ENCODE data around the gene PLCH1.

PLCH1 gene

DNA sequence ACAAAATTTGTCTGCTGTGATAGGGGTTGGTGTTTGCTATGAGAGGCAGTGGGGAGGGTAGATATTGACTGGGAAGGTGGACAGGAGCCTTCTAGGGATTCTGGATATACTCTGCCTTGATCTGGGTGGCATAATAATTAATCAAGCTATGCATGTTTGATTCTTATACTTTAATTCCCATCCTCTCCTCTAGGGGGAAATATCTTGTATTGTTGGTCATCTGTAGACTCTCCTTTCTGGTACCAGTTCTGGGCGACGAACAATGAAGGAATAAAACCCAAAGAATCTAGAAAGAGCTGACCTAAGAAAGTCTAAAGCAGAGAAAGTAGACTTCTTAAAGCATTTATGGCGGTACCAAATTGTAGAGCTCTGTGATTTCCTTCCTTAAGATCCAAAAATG lies 253.2 kb downstream of the PLCH1 start:
- no peak for DNase-seq (ENCODE audit: low read depth in 2 of 2, low spot score in 1 of 2)

- no peak for DNase-seq (ENCODE audit: low read depth in 2 of 2, low spot score in 1 of 2)
Measured at GRCh38 chr3:155488671-155489070, 256.2 kb downstream of the PLCH1 start.

DNA sequence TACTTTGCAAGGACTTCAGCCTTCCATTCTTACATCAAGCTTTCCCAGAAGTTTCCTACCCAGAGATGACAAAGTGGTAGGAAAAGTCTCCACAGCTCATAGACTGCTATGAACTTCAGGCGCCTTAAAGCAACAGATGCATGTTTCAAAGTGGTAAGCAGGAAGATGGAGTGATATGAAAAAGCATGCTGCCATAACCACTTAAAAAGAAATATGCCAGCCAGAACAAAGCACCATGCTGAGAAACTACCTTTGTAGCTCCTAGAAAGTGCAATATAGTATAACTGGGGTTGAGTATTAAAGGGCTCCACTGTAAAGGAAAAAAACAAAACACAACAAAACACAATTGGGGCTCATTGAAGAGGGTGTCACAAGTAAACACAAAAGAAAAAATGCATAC lies 259.0 kb downstream of the PLCH1 start:
- DNase-seq (ENCODE audit: low read depth in 2 of 2, low spot score in 1 of 2) = no peak

DNA sequence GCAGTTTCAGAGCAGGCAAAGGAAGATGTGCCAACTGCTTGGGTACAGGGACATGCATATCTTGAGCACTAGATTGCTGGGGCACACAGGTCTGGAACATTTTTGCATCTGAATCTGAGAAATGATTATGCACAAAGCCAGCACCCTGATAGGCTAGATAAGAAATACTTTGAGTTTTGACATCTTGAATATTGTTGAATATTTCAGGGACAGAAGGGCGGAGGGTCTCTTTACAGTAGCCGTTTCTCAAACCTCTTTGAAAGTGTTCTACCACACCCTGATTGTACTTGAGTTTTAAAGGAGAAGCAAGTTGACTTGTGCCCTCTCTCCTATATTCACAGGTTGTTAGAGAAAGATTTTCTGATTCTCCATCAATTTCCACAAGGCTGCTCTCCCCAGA lies 263.3 kb downstream of the PLCH1 start:
- no peak for DNase-seq (ENCODE audit: low read depth in 2 of 2, low spot score in 1 of 2)

DNA sequence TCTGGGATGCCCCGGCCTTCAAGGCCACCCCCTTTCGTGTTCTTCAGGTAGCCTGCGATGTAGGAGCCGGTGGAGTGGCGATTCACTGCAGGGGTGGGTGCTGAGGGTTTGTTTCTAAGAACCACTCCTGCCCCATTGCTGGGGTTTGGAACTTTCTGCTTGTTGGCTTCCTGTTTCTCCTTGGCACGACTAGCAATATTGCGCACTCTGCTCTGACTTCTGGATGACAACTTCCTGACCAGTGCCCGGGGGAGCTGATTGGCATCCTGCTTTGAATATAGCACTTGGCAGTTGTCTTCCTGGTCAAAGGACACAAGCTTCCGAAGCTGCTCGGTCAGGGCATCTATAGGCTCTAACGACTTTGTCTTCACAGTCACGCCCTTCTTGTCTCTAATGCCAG lies 263.8 kb downstream of the PLCH1 start:
- DNase-seq (ENCODE audit: low read depth in 2 of 2, low spot score in 1 of 2) = no peak

- DNase-seq (ENCODE audit: low read depth in 2 of 2, low spot score in 1 of 2) = no peak
Measured at GRCh38 chr3:155465664-155466063, 279.2 kb downstream of the PLCH1 start.

DNA sequence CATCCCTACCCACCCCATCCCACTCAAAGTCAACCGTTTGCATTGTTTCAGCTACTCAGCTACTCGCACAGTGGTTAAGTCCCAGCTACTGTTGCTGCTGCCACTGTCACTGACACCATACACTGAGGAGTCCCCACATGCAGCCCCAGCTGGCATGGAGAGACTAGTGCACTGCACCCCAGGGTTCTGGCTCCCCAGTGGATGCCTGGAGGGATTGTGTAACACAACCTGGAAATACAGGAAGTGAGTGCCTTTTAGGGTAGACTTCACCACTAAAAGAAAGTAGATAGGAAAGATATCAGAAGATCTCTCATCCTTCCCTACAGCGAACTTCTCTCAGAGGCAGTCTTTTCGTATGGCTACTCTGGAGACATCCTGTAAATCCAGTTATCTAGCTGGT lies 282.2 kb downstream of the PLCH1 start:
- no peak for DNase-seq (ENCODE audit: low read depth in 2 of 2, low spot score in 1 of 2)

- no peak for DNase-seq (ENCODE audit: low read depth in 2 of 2, low spot score in 1 of 2)
Measured at GRCh38 chr3:155457591-155457990, 287.3 kb downstream of the PLCH1 start.

- no peak for DNase-seq (ENCODE audit: low read depth in 2 of 2, low spot score in 1 of 2)
Measured at GRCh38 chr3:155455765-155456164, 289.1 kb downstream of the PLCH1 start.

DNA sequence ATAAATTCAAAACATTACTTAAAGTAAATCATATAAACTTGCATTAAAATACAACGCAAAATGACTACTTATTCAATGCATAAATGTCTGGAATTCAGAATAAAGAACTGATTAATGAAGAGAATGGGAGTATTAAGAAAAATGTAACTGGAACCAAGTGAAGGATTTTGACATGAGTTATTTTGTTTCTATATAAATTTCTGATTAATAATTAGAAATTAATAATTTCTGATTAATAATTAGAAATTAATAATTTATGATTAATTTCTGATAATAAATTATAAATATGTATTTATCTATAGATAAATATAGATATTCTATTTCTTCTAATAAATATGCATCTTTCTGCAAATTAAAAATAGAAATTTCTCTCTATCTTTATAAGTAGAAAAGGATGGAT lies 291.4 kb downstream of the PLCH1 start:
- no peak for DNase-seq (ENCODE audit: low read depth in 2 of 2, low spot score in 1 of 2)

DNA sequence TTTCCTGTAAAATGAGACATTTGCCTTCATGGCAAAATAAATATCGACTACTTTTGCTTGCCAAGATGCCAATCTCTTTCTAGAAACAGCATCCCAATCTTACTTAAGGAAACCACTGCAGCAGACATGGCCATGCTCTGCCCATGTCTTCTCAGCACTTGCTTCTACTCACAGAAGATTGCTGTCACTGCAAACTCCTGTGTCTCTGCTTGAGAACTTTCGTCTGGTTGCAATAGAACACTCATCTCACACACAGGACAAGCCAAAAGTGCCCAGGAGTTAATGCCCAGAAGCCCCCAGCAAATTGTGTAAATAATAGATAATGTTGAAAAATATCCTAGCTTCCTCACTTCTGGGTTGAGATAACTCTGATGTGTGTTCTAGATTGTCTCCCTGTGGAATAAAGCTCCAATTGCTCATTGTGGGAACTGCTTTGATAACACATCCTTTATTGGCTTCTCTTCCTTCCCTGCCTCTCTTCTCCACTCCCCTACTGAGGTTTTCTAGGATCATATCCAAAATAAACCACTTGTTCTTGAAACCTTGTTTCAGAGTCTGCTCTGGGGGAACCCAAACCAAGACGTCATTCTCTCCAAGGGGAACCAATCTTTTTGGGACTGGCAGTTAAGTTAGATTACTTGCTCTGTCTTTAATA lies 295.1 kb downstream of the PLCH1 start:
- DNase-seq (ENCODE audit: low read depth in 2 of 2, low spot score in 1 of 2) = no peak

- no peak for DNase-seq (ENCODE audit: low read depth in 2 of 2, low spot score in 1 of 2)
Measured at GRCh38 chr3:155448531-155448930, 296.3 kb downstream of the PLCH1 start.

DNA sequence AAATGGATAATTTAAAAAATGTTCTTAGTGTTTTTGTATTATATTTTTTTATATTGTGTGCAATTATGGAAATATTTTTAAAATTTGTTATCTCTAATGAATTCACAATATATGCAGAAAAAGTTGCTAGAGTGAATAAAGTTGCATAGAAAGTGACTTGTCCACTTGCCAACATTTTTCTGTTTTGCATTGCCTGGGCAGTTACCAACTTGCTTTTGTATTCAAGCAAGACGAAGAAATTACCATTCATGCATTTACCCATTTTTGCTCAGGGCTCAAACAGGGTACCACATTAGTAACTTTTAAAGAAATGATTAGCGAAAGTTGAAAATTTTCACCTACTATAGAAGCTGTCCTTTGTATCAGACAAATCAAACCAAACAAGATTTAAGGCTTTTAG lies 298.5 kb downstream of the PLCH1 start:
- DNase-seq (ENCODE audit: low read depth in 2 of 2, low spot score in 1 of 2) = no peak

- DNase-seq (ENCODE audit: low read depth in 2 of 2, low spot score in 1 of 2) = no peak
Measured at GRCh38 chr3:155444771-155445170, 300.1 kb downstream of the PLCH1 start.

GRCh38 chr3:155443815-155444214 lies 301.1 kb downstream of the PLCH1 start:
- no peak for DNase-seq (ENCODE audit: low read depth in 2 of 2, low spot score in 1 of 2)

- no peak for DNase-seq (ENCODE audit: low read depth in 2 of 2, low spot score in 1 of 2)
Measured at GRCh38 chr3:155442072-155442471, 302.8 kb downstream of the PLCH1 start.

DNA sequence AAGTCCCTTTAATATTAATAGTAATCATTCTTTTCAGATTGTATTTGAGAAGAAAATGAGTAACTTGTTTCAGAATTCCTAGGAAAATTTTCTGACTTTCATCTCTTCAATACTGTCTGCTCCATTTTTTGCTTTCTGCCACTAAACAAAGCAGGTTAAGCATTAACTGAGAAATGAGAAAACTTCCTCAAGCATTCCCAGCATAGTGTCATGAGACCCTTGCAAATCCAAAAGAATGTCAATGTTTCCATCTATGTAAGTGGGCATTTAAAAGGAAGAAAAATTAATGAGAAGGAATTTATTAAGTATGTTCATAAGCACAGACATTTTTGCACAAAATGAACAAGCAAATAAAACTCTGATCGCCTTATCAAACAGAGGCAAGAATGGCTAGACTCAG lies 303.4 kb downstream of the PLCH1 start:
- DNase-seq (ENCODE audit: low read depth in 2 of 2, low spot score in 1 of 2) = no peak

DNA sequence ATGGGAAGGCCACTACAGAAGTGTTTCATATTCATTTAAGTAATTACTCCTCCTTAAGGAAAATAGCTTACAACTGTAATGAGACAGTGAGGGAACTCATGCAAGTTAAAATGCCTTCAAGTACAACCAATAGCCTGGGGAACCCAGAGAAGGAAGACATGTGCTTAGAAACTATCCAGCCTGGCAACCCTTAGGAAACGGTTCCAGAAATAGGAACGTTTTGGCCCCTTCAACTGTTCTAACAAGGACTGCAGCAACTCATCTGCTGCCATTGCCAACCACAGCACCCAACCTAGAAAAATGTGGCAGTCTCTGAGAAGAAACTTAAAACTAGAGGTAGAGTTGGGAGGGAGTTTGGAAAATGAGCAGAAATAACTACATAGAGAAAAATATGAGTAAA lies 303.8 kb downstream of the PLCH1 start:
- DNase-seq (ENCODE audit: low read depth in 2 of 2, low spot score in 1 of 2) = no peak

DNA sequence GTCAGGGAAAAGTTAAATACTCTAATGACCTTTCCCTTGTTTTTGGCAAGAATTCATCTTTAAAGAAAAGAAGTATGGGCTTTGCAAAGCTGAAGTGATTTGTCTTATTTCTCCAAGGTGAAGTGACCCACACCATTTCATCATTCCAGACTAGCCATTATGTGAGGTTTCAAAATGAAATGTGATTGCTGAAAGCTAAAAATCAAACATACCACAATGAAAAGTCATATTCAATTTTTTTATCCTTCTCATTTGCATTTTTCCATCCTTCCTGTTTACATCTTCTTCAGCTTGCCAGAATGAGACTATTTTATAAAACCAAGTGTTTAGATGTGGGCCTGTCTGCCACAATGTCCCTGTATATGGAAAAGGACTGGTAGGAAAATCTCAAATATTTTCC lies 309.1 kb downstream of the PLCH1 start:
- DNase-seq (ENCODE audit: low read depth in 2 of 2, low spot score in 1 of 2) = no peak

DNA sequence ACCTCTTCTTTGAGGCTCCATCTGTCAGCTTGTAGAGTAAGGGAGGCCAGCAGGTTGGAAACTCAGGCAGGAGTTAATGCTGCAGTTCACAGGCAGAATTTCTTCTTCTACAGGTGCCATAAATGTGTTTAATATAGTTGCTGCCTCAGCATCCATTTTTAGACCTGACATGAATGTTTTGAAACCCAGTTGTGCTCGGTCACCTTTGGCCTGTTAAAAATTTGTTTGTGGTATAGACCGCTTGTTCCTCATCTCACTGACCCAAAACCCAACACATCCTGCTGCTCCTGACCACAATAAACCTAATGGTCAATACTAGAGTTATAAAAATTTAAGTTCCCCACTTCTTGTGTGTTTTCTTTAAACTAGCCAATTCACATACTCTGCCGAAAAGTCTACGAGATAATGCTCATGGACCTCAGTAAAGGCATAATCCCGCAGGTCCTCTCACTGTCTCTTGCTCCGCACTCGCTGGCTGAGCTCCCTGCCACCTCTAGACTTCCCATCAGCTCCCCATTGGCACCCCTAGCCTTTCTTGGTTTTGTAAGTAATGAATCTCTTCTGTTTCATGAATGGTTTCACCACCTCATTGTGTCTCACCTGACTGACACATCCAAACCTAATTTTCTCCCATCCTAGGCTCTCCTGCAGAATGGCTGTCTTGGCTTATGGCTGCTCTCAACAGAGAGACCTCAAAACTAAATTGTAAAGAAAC lies 312.9 kb downstream of the PLCH1 start:
- DNase-seq (ENCODE audit: low read depth in 2 of 2, low spot score in 1 of 2) = no peak

DNA sequence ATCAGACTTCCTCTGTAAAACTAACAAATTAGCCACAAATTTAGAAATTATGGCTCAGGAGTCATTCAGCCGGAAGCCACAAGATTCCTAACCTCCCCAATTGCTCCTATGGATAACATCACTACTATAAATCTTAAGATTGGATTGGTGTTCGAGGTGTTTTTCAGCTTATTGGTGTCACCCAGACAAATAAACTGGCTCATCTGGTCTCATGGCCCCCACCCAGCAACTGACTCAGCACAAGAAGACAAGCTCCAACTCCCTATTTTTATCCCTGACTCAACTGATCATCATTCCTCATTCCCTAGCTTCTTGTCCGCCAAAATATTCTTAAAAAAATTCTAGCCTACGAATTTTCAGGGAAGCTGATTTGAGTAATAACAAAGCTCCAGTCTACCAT lies 316.3 kb downstream of the PLCH1 start:
- DNase-seq (ENCODE audit: low read depth in 2 of 2, low spot score in 1 of 2) = no peak

DNA sequence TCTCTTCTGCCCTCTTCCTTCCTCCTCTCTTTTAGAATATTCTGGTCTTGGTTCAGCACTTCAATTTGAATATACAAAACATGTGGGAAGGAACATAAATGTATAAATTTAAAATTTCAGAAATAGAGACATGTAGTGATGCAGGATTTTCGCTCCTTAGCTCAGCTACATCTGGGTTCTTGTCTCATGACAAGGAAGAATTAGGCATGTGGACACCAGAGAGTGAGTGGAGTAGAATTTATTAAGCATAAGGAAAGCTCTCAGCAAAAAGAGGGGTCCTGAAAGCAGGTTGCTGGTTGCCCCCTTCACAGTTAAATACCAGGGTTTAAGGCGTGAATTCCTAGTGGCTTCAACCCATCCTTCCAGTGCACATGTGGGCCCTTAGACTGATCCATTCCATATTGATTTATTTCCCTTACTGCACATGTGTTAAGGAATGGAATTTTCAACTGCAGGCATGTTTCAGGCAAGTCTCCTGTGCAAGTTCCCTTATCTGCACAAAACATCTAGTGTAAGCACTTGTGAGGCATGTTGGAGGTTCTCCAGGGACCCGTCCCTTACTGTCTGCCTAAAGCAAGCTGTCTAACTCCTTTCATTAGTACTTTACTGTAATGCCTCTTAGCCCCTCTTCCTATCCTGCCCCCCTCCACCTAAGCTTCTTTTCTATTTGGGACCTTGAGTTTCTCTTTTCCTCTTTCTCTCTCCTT lies 318.2 kb downstream of the PLCH1 start:
- no peak for DNase-seq (ENCODE audit: low read depth in 2 of 2, low spot score in 1 of 2)
